Erythroblast (primary cell): Measurements from ENCODE around the gene BICC1.

ENCODE experiments used
- GATA1 ChIP-seq: IDR thresholded peaks from 2 replicates; pipeline ENCODE4 v1.6.1; 2011; ENCODE audit warnings: low read depth, mild to moderate bottlenecking, control low read depth, low read length, moderate library complexity
- POLR2A ChIP-seq: IDR thresholded peaks from 2 replicates; pipeline ENCODE4 v1.6.1; 2011; ENCODE audit warnings: mild to moderate bottlenecking, low read length

- TF ChIP-seq POLR2A = no peak
- TF ChIP-seq GATA1 = no peak
Observed at GRCh38 chr10:58637352-58637751, 124.7 kb downstream of the BICC1 start.
